Stimulated activated CD8-positive, alpha-beta memory T cell treated with anti-CD3 and anti-CD28 coated beads, Interleukin-4, amount 100 ng/mL, for 1 hour (primary cell): Measurements from ENCODE around the gene MYBPC2.

Experiments
- DNase-seq, 2 donors: peaks; one replicate each; pipeline ENCODE4 v3.0.0-alpha.2; 2020; ENCODE audit warnings: low read depth in 2 of 2, low spot score in 1 of 2

MYBPC2 gene

DNA sequence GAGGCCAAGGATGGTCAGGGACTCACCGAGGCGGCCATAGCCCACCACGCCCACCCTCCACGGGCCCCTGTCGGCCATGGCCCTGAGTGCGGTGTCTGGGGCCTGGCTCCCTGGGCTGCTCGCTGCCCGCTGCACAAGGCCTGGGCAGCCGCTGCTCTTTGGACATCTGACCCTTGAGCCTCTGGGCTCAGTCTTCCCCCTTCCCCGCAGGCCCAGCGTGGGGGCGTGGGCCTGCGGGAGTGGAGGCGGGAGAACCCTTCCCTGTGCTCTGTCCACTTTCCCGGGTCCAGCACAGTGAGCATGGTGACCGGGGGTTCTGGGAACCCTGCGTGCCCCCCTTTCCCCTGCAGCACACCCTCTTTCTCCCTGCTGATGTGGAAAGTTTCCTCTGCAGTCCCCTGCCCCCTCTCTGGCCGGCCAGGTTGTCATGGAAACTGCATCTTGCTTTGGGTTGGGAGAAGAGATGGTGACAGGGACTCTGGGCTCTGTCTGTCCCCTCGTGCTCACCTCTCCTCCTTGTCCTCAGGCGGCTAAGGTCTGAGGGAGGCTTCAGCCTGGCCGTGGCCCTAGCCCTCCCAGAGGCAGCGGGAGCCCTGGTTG is 81.2 kb downstream of the MYBPC2 start, which contains the start of gene ASPDH:
Gene ASPDH, minus strand, starts transcription at position 168 of the 600 bp plus-strand sequence. Its CDS starts 90 bp downstream, at position 78.
- DNase-seq, result no peak

- no peak for DNase-seq
These were observed 81.9 kb downstream of the MYBPC2 start for GRCh38 chr19:50514346-50515167.

GRCh38 chr19:50515168-50515561 is 82.5 kb downstream of the MYBPC2 start:
- no peak for DNase-seq
